Astrocyte (in vitro differentiated cells and primary cell): ENCODE measurements around the gene SH3BP5. TPM values are rescaled to one million over a fixed set of nuclear protein-coding genes. Genes with fewer than 3 reads are reported as not detected.

ENCODE experiments used
- DNase-seq: peaks from one replicate; pipeline ENCODE4 v3.0.0-alpha.2; 2010; ENCODE audit warnings: low read depth
- FAIRE-seq: peaks from 2 replicates; lab custom pipeline; 2011; peaks lifted over from hg19 to GRCh38; lab: Jason Lieb, UNC
- H2AFZ ChIP-seq: 2 replicates; pipeline ENCODE4 v1.6.0; 2012; ENCODE audit warnings: low read depth, low read length, inconsistent platforms
- H3K27ac ChIP-seq: 2 replicates; pipeline ENCODE4 v1.5.1; 2011; ENCODE audit warnings: low read depth, low read length, inconsistent platforms
- H3K27me3 ChIP-seq: 2 replicates; pipeline ENCODE4 v1.6.0; 2011; ENCODE audit warnings: low read length, inconsistent platforms; ENCODE audit not compliant: insufficient read depth
- H3K36me3 ChIP-seq: 2 replicates; pipeline ENCODE4 v1.5.1; 2011; ENCODE audit warnings: low read length, inconsistent platforms; ENCODE audit not compliant: insufficient read depth
- H3K4me1 ChIP-seq: 2 replicates; pipeline ENCODE4 v1.5.1; 2011; ENCODE audit warnings: low read length, inconsistent platforms; ENCODE audit not compliant: insufficient read depth
- H3K4me2 ChIP-seq: 2 replicates; pipeline ENCODE4 v1.6.0; 2012; ENCODE audit warnings: low read length, inconsistent platforms
- H3K4me3 ChIP-seq: 2 replicates; pipeline ENCODE4 v1.5.1; 2011; ENCODE audit warnings: low read depth, mild to moderate bottlenecking, low read length, inconsistent platforms; ENCODE audit not compliant: insufficient read depth
- H3K79me2 ChIP-seq: 2 replicates; pipeline ENCODE4 v1.6.0; 2012; ENCODE audit warnings: mild to moderate bottlenecking, low read length, inconsistent platforms; ENCODE audit not compliant: insufficient read depth
- H3K9ac ChIP-seq: 2 replicates; pipeline ENCODE4 v1.6.0; 2012; ENCODE audit warnings: mild to moderate bottlenecking, low read length, inconsistent platforms
- H3K9me3 ChIP-seq: 2 replicates; pipeline ENCODE4 v1.5.1; 2012; ENCODE audit warnings: low read depth, mild to moderate bottlenecking, low read length, inconsistent platforms; ENCODE audit not compliant: insufficient read depth
- H4K20me1 ChIP-seq: 2 replicates; pipeline ENCODE4 v1.6.0; 2012; ENCODE audit warnings: low read length, inconsistent platforms; ENCODE audit not compliant: insufficient read depth
- H3K27ac Mint-ChIP-seq: one replicate; pipeline ENCODE4 v1.8.0; 2021; ENCODE audit warnings: mild to moderate bottlenecking, mixed read lengths; ENCODE audit not compliant: unreplicated experiment
- H3K27me3 Mint-ChIP-seq: one replicate; pipeline ENCODE4 v1.8.0; 2021; ENCODE audit warnings: low read depth, mixed read lengths; ENCODE audit not compliant: unreplicated experiment
- H3K36me3 Mint-ChIP-seq: one replicate; pipeline ENCODE4 v1.8.0; 2021; ENCODE audit warnings: low read depth, mixed read lengths; ENCODE audit not compliant: unreplicated experiment
- H3K4me1 Mint-ChIP-seq: one replicate; pipeline ENCODE4 v1.8.0; 2021; ENCODE audit warnings: low read depth, mixed read lengths; ENCODE audit not compliant: unreplicated experiment
- H3K4me3 Mint-ChIP-seq: one replicate; pipeline ENCODE4 v1.8.0; 2021; ENCODE audit warnings: mild to moderate bottlenecking, moderate library complexity, mixed read lengths; ENCODE audit not compliant: unreplicated experiment
- H3K9me3 Mint-ChIP-seq: one replicate; pipeline ENCODE4 v1.8.0; 2021; ENCODE audit warnings: mild to moderate bottlenecking, mixed read lengths; ENCODE audit not compliant: unreplicated experiment
- EZH2 ChIP-seq: IDR thresholded peaks from 2 replicates; pipeline ENCODE4 v1.6.1; 2012; ENCODE audit warnings: mild to moderate bottlenecking, low read length, inconsistent platforms; ENCODE audit not compliant: insufficient read depth
- total RNA-seq: library from RNA; stranded (reverse); gene quantifications from 2 replicates; pipeline ENCODE4 v1.2.1, GENCODE V29; 2021
- TF ChIP-seq, protein P1 (sequence below): IDR thresholded peaks from 2 replicates; pipeline ENCODE4 v1.5.1; 2011; ENCODE audit warnings: low read depth, mild to moderate bottlenecking, inconsistent platforms, low read length, moderate library complexity; ENCODE audit not compliant: insufficient read depth

SH3BP5 gene
- total RNA-seq, 1 donor from 2014 or later: 25.2 TPM

- H3K4me3 Mint-ChIP-seq: no peak overlapping the region
Observed at GRCh38 chr3:15323063-15323462, 9.3 kb downstream of the SH3BP5 start.

GRCh38 chr3:15321349-15321748 lies 11.0 kb downstream of the SH3BP5 start:
- no peaks in the 10 kb centered on the region for H3K27me3 Mint-ChIP-seq
- H3K4me3 Mint-ChIP-seq: no peak overlapping the region
- Histone ChIP-seq H3K4me3 (no peak overlapping the region), H3K4me2 (no peak overlapping the region), H3K27ac (no peak overlapping the region), H2AFZ (no peak overlapping the region), H3K36me3 (no peaks in the 10 kb centered on the region), H3K9ac (no peak overlapping the region), H3K9me3 (no peaks in the 10 kb centered on the region), H3K4me1 (peaks cover 60% of the 10 kb centered on the region), H3K27me3 (no peaks in the 10 kb centered on the region), H3K79me2 (peaks cover 52% of the 10 kb centered on the region), H4K20me1 (peaks cover 8% of the 10 kb centered on the region)
- H3K4me1 Mint-ChIP-seq: peaks cover 56% of the 10 kb centered on the region
- H3K9me3 Mint-ChIP-seq: no peaks in the 10 kb centered on the region
- TF ChIP-seq EZH2: no peak
- TF ChIP-seq, protein P1, sequence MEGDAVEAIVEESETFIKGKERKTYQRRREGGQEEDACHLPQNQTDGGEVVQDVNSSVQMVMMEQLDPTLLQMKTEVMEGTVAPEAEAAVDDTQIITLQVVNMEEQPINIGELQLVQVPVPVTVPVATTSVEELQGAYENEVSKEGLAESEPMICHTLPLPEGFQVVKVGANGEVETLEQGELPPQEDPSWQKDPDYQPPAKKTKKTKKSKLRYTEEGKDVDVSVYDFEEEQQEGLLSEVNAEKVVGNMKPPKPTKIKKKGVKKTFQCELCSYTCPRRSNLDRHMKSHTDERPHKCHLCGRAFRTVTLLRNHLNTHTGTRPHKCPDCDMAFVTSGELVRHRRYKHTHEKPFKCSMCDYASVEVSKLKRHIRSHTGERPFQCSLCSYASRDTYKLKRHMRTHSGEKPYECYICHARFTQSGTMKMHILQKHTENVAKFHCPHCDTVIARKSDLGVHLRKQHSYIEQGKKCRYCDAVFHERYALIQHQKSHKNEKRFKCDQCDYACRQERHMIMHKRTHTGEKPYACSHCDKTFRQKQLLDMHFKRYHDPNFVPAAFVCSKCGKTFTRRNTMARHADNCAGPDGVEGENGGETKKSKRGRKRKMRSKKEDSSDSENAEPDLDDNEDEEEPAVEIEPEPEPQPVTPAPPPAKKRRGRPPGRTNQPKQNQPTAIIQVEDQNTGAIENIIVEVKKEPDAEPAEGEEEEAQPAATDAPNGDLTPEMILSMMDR: no peak
- H3K36me3 Mint-ChIP-seq: no peaks in the 10 kb centered on the region
- DNase-seq: no peak
- H3K27ac Mint-ChIP-seq: no peak overlapping the region
- FAIRE-seq: no peak

More at GRCh38 chr3:15323063-15323462, 9.3 kb downstream of the SH3BP5 start:
- H3K4me2 ChIP-seq: no peak overlapping the region
- H3K4me3 ChIP-seq: no peak overlapping the region
- H4K20me1 ChIP-seq: peaks cover 8% of the 10 kb centered on the region
- FAIRE-seq (no peak), DNase-seq (no peak)
- Mint-ChIP-seq H3K9me3 (no peaks in the 10 kb centered on the region), H3K4me1 (peaks cover 46% of the 10 kb centered on the region), H3K36me3 (no peaks in the 10 kb centered on the region), H3K27me3 (no peaks in the 10 kb centered on the region), H3K27ac (no peak overlapping the region)
- no peaks in the 10 kb centered on the region for H3K9me3 ChIP-seq
- no peak overlapping the region for H2AFZ ChIP-seq
- peaks cover 59% of the 10 kb centered on the region for H3K79me2 ChIP-seq
- TF ChIP-seq EZH2: no peak
- TF ChIP-seq, protein P1: no peak
- H3K27me3 ChIP-seq: no peaks in the 10 kb centered on the region
- H3K36me3 ChIP-seq: no peaks in the 10 kb centered on the region
- no peak overlapping the region for H3K27ac ChIP-seq
- no peak overlapping the region for H3K9ac ChIP-seq
- peaks cover 48% of the 10 kb centered on the region for H3K4me1 ChIP-seq

GRCh38 chr3:15319575-15319974 lies 12.8 kb downstream of the SH3BP5 start:
- Histone ChIP-seq H3K79me2 (peaks cover 61% of the 10 kb centered on the region), H3K4me2 (peak overlapping the region; percentile 61), H3K9me3 (no peaks in the 10 kb centered on the region), H3K4me3 (no peak overlapping the region), H3K36me3 (no peaks in the 10 kb centered on the region), H3K4me1 (peaks cover 44% of the 10 kb centered on the region), H2AFZ (no peak overlapping the region), H3K27ac (peak overlapping the region; percentile 28), H4K20me1 (peaks cover 8% of the 10 kb centered on the region), H3K27me3 (no peaks in the 10 kb centered on the region), H3K9ac (no peak overlapping the region)
- H3K36me3 Mint-ChIP-seq: peaks cover 2% of the 10 kb centered on the region
- no peak overlapping the region for H3K4me3 Mint-ChIP-seq
- no peaks in the 10 kb centered on the region for H3K9me3 Mint-ChIP-seq
- DNase-seq: peak; percentile 91
- TF ChIP-seq, protein P1: no peak
- no peak for TF ChIP-seq EZH2
- H3K27me3 Mint-ChIP-seq: no peaks in the 10 kb centered on the region
- no peak for FAIRE-seq
- peaks cover 45% of the 10 kb centered on the region for H3K4me1 Mint-ChIP-seq
- H3K27ac Mint-ChIP-seq: no peak overlapping the region
